ENCODE data around the gene ABHD12B.

DNA sequence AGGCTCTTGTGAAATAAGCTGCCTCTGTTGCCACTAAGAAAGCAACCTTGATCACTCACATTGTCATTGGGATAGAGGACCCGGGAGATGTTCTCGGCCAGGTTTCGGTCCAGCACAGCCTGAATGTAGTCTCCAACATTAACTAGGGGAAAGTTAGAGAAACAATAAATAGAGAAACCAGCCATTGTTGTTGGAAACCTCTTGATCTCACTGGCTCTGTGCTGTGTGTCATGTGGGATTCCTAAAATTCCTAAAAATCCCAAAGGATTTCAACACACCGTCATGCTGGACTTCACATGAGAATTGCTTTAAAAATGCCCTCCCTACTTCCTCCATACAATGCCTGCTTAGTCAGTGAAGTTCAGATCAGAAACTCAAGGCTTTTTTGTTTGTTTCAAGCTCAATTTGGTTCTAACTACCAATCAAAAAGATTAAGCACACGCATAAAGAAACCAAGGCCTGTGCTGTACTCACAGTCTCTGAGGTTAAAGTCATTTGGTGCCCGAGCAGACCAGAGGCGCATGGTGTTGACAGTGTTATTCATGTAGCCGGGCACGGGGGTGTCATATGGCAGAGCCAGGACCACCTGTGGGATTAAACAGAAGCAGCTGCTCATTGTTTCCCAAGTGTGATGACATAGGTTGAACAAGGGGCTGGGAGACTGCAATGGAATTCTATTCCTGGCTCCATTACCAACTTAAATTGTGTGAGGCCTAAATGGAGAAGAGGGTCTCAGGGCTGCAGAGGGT is 48.8 kb downstream of the ABHD12B start:
- no peak for TF ChIP-seq CTCF (IDR thresholded peaks at IDR 0.05)
- TF ChIP-seq EZH2phosphoT487 (IDR thresholded peaks at IDR 0.05), result no peak

Data from neural progenitor cell (in vitro differentiated cells).